DOHH2 (cell line): ENCODE measurements around the gene CLCN1.

ENCODE experiments used
- EZH2phosphoT487 ChIP-seq: fragments of 200-600 bp; sonication (generic); IDR thresholded peaks from 2 replicates; pipeline ENCODE4 v1.6.1; 2017; ENCODE audit warnings: borderline replicate concordance, mild to moderate bottlenecking, antibody characterized with exemption, low read length, moderate library complexity, mixed read lengths
- TF ChIP-seq, protein P1 (sequence below): fragments of 200-600 bp; sonication (generic); IDR thresholded peaks from one replicate; pipeline ENCODE4 v1.5.1; 2014; ENCODE audit warnings: antibody characterized with exemption, mild to moderate bottlenecking, low read depth, low read length; ENCODE audit not compliant: poor library complexity, severe bottlenecking

DNA sequence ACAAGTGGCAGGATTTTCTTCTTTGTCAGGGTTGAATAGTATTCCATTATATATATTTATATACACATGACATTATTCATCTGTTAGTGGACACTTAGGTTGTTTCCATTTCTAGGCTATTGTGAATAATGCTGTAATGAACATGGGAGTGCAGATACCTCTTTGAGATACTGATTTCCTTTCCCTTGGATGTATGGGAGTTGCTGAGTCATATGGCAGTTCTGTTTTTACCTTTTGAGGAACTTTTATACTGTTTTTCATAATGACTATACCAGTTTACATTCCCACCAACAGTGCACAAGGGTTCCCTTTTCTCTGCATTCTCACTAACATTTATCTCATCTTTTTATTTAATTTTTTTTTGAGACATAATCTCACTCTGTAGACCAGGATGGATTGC lies 1.8 kb upstream of the CLCN1 start:
- TF ChIP-seq, protein P1, sequence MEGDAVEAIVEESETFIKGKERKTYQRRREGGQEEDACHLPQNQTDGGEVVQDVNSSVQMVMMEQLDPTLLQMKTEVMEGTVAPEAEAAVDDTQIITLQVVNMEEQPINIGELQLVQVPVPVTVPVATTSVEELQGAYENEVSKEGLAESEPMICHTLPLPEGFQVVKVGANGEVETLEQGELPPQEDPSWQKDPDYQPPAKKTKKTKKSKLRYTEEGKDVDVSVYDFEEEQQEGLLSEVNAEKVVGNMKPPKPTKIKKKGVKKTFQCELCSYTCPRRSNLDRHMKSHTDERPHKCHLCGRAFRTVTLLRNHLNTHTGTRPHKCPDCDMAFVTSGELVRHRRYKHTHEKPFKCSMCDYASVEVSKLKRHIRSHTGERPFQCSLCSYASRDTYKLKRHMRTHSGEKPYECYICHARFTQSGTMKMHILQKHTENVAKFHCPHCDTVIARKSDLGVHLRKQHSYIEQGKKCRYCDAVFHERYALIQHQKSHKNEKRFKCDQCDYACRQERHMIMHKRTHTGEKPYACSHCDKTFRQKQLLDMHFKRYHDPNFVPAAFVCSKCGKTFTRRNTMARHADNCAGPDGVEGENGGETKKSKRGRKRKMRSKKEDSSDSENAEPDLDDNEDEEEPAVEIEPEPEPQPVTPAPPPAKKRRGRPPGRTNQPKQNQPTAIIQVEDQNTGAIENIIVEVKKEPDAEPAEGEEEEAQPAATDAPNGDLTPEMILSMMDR = no peak
- no peak for TF ChIP-seq EZH2phosphoT487
